Measurements from ENCODE around the gene BCAR1. TPM values are rescaled to one million over a fixed set of nuclear protein-coding genes. Genes with fewer than 3 reads are reported as not detected.
"Not testable (repeated sequence)": the region's sequence is repeated elsewhere in the genome, so short reads cannot be mapped to it uniquely, and the experiment has no call there.

BCAR1 gene
- total and polyA plus RNA-seq, 5 donors from 2014 or later = 0.27 to 0.44 (median 0.38) TPM; not detected in 2

DNA sequence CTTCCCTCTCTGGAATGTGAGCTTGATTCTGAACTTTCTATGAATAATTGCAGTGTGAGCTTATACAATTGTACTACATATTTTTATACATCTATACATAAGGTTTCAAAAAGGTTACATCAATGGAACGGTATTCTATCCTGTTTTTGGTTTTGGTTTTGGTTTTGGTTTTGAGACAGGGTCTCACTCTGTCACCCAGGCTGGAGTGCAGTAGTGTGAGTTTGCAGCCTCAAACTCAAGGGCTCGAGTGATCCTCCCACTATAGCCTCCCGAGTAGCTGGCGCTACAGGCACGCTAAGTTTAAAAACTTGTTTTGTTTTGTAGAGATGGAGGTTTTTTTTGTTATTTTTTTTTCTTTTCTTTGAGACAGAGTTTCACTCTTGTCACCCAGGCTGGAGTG is 31.6 kb downstream of the BCAR1 start:
- H3K9me3 Mint-ChIP-seq = no peaks in the 10 kb centered on the region
- H3K9me3 ChIP-seq (ENCODE audit: control insufficient read depth in 2 of 2, low read length in 2 of 2) = no peaks in the 10 kb centered on the region
- peak overlapping the region; percentile 42 for H3K27ac ChIP-seq (ENCODE audit: insufficient read depth, low read length, poor library complexity, severe bottlenecking)
- no peaks in the 10 kb centered on the region for H3K36me3 ChIP-seq (ENCODE audit: control insufficient read depth, insufficient read depth, low read length)
- no peaks in the 10 kb centered on the region for H3K4me1 ChIP-seq (ENCODE audit: control insufficient read depth, insufficient read depth, low read length, poor library complexity, severe bottlenecking)
- DNase-seq = peak in 2 of 3 donors; percentile 37 to 75
- peak; percentile 66 to 74 for ATAC-seq (ENCODE audit: low read depth in 2 of 2)
- H3K27me3 ChIP-seq (ENCODE audit: control insufficient read depth, insufficient read depth, low read length) = no peaks in the 10 kb centered on the region
- peak overlapping the region; percentile 94 to 98 (median 97) for H3K27ac Mint-ChIP-seq
- H3K27me3 Mint-ChIP-seq = no peaks in the 10 kb centered on the region
- H3K4me3 Mint-ChIP-seq = peak overlapping the region; percentile 67 to 91 (median 90)
- peak overlapping the region; percentile 87 for H3K4me3 ChIP-seq (ENCODE audit: low read depth, low read length)
- peaks cover 0 to 19% (median 5%) of the 10 kb centered on the region in 4 donors for H3K4me1 Mint-ChIP-seq
- no peaks in the 10 kb centered on the region for H3K36me3 Mint-ChIP-seq

DNA sequence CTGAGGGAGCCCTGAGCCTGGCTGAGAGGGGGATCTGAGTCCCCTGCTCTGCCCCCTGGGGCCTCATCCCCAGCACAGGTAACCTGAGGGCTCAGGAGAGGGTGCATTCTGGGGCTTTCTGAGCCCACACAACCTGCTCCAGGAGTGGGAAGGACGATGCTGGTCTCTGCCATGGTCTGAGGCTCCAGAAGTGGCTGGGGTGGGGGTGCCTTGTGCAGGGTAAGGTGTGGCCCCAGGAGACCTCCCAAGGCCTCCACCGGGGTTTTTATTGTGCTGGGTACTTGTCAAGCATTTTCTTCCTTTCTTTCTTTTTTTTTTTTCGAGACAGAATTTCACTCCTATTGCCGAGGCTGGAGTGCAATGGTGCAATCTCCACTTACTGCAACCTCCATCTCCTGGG is 32.3 kb downstream of the BCAR1 start:
- Histone ChIP-seq H3K27ac (ENCODE audit: insufficient read depth, low read length, poor library complexity, severe bottlenecking) (peak overlapping the region; percentile 42), H3K27me3 (ENCODE audit: control insufficient read depth, insufficient read depth, low read length) (no peaks in the 10 kb centered on the region), H3K36me3 (ENCODE audit: control insufficient read depth, insufficient read depth, low read length) (no peaks in the 10 kb centered on the region), H3K4me1 (ENCODE audit: control insufficient read depth, insufficient read depth, low read length, poor library complexity, severe bottlenecking) (no peaks in the 10 kb centered on the region), H3K9me3 (ENCODE audit: control insufficient read depth in 2 of 2, low read length in 2 of 2) (no peaks in the 10 kb centered on the region), H3K4me3 (ENCODE audit: low read depth, low read length) (no peak overlapping the region)
- DNase-seq (no peak), ATAC-seq (ENCODE audit: low read depth in 2 of 2) (no peak)
- Mint-ChIP-seq H3K27ac (peak overlapping the region; percentile 79 to 97 (median 94)), H3K36me3 (no peaks in the 10 kb centered on the region), H3K27me3 (no peaks in the 10 kb centered on the region), H3K4me3 (no peak overlapping the region), H3K4me1 (peaks cover 0 to 19% (median 5%) of the 10 kb centered on the region in 4 donors), H3K9me3 (no peaks in the 10 kb centered on the region)

DNA sequence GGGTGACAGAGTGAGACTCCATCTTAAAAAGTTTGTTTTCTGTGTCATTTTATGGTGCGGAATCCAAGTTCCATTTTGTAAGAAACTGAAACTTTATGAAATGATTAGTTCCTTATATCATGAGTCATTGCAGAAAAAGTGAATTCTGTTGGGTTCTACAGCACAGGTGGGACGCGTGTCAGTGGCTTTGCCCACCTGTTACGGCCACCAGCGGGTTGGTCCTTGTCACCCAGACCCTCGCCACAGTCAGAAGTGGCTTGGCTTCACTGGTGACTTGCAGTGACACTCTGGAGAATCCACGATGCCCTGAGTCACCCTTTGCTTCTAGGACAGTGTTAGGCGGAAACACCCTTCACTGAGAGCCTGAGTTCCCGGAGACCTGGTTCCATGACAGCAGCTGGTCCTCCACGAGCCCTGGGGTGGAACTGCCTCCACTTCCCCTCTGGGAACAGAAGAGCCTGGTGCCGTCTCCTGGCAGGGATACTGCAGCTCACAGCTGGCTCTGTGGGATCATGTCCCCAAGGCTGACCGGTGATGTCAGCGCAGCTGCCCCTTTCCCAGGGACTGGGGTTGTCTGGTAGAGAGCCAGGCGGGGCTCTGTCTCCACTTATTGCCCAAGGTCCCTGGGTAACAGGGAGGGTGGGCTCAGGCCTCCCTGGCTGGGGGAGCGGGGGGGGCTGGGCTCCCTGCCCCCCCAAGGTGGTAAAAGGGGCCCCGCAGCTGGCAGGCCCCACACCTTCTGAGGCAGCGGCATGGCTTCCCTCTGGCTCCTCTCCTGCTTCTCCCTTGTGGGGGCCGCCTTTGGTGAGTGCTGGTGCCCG is 33.0 kb downstream of the BCAR1 start, which contains the start of gene CTRB1:
Gene CTRB1, plus strand, starts transcription at position 733 of the 821 bp plus-strand sequence. Its CDS starts 20 bp downstream, at position 753.
- Histone ChIP-seq H3K4me3 (ENCODE audit: low read depth, low read length) (peak within 1 kb of the TSS; percentile 87), H3K27me3 (ENCODE audit: control insufficient read depth, insufficient read depth, low read length) (no peaks in the 10 kb centered on the region), H3K27ac (ENCODE audit: insufficient read depth, low read length, poor library complexity, severe bottlenecking) (peak within 1 kb of the TSS; percentile 42), H3K9me3 (ENCODE audit: control insufficient read depth in 2 of 2, low read length in 2 of 2) (no peaks in the 10 kb centered on the region), H3K36me3 (ENCODE audit: control insufficient read depth, insufficient read depth, low read length) (no peaks in the 10 kb centered on the region), H3K4me1 (ENCODE audit: control insufficient read depth, insufficient read depth, low read length, poor library complexity, severe bottlenecking) (no peaks in the 10 kb centered on the region)
- Mint-ChIP-seq H3K27ac (peak within 1 kb of the TSS; percentile 94 to 98 (median 97)), H3K4me3 (peak within 1 kb of the TSS; percentile 67 to 91 (median 90)), H3K9me3 (no peaks in the 10 kb centered on the region), H3K27me3 (no peaks in the 10 kb centered on the region), H3K4me1 (peaks cover 0 to 19% (median 5%) of the 10 kb centered on the region in 4 donors), H3K36me3 (no peaks in the 10 kb centered on the region)
- ATAC-seq (ENCODE audit: low read depth in 2 of 2) (no peak), DNase-seq (no peak)

DNA sequence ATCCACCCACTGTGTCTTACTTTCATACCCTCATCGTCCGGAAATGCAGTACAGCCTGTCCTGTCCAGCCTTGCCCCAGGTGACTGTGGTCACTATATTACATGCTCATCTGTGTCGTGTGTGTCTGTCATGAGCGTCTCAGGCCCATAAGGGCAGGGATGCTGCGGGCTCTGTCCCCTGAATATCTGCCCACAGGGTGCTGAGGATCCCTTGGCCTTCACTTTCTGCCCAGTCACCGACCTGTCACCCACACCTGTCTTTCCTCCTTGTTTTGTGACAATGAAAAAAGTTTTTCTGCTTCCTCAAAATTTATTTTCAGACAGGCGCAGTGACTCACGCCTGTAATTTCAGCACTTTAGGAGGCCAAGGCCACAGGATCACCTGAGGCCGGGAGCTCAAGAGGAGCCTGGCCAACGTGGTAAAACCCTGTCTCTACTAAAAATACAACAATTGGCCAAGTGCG is 34.0 kb downstream of the BCAR1 start:
- Mint-ChIP-seq H3K27me3 (no peaks in the 10 kb centered on the region), H3K9me3 (no peaks in the 10 kb centered on the region), H3K4me1 (peaks cover 0 to 18% (median 5%) of the 10 kb centered on the region in 4 donors), H3K4me3 (no peak overlapping the region), H3K36me3 (no peaks in the 10 kb centered on the region), H3K27ac (no peak overlapping the region)
- Histone ChIP-seq H3K27me3 (ENCODE audit: control insufficient read depth, insufficient read depth, low read length) (no peaks in the 10 kb centered on the region), H3K9me3 (ENCODE audit: control insufficient read depth in 2 of 2, low read length in 2 of 2) (no peaks in the 10 kb centered on the region), H3K36me3 (ENCODE audit: control insufficient read depth, insufficient read depth, low read length) (no peaks in the 10 kb centered on the region), H3K4me3 (ENCODE audit: low read depth, low read length) (no peak overlapping the region), H3K4me1 (ENCODE audit: control insufficient read depth, insufficient read depth, low read length, poor library complexity, severe bottlenecking) (no peaks in the 10 kb centered on the region), H3K27ac (ENCODE audit: insufficient read depth, low read length, poor library complexity, severe bottlenecking) (no peak overlapping the region)
- DNase-seq = no peak
- ATAC-seq (ENCODE audit: low read depth in 2 of 2) = no peak

DNA sequence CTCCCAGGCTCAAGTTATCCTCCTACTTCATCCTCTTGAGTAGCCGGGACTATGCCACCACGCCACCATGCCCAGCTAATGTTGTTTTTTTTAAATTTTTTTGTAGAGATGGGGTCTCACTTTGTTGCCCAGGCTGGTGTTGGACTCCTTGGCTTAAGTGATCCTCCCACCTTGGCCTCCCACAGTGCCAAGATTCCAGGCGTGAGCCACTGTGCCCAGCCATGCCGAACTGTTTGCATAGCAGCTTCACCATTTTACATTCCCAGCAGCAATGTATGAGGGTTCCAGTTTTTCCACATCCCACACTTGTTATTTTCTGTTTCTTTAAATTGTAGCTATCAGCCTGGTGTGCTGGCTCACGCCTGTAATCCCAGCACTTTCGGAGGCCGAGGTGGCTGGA is 34.8 kb downstream of the BCAR1 start:
- H3K9me3 ChIP-seq (ENCODE audit: control insufficient read depth in 2 of 2, low read length in 2 of 2) = no peaks in the 10 kb centered on the region
- no peak overlapping the region for H3K27ac ChIP-seq (ENCODE audit: insufficient read depth, low read length, poor library complexity, severe bottlenecking)
- no peaks in the 10 kb centered on the region for H3K27me3 Mint-ChIP-seq
- no peaks in the 10 kb centered on the region for H3K9me3 Mint-ChIP-seq
- H3K36me3 ChIP-seq (ENCODE audit: control insufficient read depth, insufficient read depth, low read length) = no peaks in the 10 kb centered on the region
- no peaks in the 10 kb centered on the region for H3K4me1 ChIP-seq (ENCODE audit: control insufficient read depth, insufficient read depth, low read length, poor library complexity, severe bottlenecking)
- peak overlapping the region in 1 of 3 donors; percentile 56 for H3K27ac Mint-ChIP-seq
- no peak overlapping the region for H3K4me3 ChIP-seq (ENCODE audit: low read depth, low read length)
- no peak overlapping the region for H3K4me3 Mint-ChIP-seq
- no peak for DNase-seq
- peaks cover 0 to 14% (median 5%) of the 10 kb centered on the region in 4 donors for H3K4me1 Mint-ChIP-seq
- no peaks in the 10 kb centered on the region for H3K27me3 ChIP-seq (ENCODE audit: control insufficient read depth, insufficient read depth, low read length)
- no peaks in the 10 kb centered on the region for H3K36me3 Mint-ChIP-seq
- no peak for ATAC-seq (ENCODE audit: low read depth in 2 of 2)

DNA sequence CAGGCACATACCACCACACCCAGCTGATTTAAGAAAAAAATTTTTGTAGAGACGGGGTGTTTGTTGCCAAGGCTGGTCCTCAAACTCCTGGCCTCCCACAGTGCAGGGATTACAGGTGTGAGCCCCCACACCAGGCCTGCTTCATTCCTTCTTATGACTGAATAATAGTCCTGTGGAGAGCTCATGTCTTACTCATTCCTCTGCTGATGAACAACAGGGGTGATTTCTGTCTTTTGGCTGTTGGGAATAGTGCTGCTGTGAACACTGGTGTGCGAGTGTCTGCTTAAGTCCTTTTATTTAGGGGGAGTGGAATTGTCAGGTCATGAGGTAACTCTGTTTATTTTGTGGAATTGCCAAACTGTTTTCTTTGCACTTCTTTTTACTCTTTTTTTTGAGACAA is 35.3 kb downstream of the BCAR1 start:
- H3K9me3 Mint-ChIP-seq = no peaks in the 10 kb centered on the region
- no peak for ATAC-seq (ENCODE audit: low read depth in 2 of 2)
- Histone ChIP-seq H3K27ac (ENCODE audit: insufficient read depth, low read length, poor library complexity, severe bottlenecking) (no peak overlapping the region), H3K9me3 (ENCODE audit: control insufficient read depth in 2 of 2, low read length in 2 of 2) (no peaks in the 10 kb centered on the region), H3K27me3 (ENCODE audit: control insufficient read depth, insufficient read depth, low read length) (no peaks in the 10 kb centered on the region), H3K4me3 (ENCODE audit: low read depth, low read length) (no peak overlapping the region), H3K36me3 (ENCODE audit: control insufficient read depth, insufficient read depth, low read length) (no peaks in the 10 kb centered on the region), H3K4me1 (ENCODE audit: control insufficient read depth, insufficient read depth, low read length, poor library complexity, severe bottlenecking) (no peaks in the 10 kb centered on the region)
- no peaks in the 10 kb centered on the region for H3K36me3 Mint-ChIP-seq
- H3K4me1 Mint-ChIP-seq = peaks cover 0 to 14% (median 5%) of the 10 kb centered on the region in 4 donors
- H3K27me3 Mint-ChIP-seq = no peaks in the 10 kb centered on the region
- no peak overlapping the region for H3K27ac Mint-ChIP-seq
- DNase-seq = no peak
- no peak overlapping the region for H3K4me3 Mint-ChIP-seq

DNA sequence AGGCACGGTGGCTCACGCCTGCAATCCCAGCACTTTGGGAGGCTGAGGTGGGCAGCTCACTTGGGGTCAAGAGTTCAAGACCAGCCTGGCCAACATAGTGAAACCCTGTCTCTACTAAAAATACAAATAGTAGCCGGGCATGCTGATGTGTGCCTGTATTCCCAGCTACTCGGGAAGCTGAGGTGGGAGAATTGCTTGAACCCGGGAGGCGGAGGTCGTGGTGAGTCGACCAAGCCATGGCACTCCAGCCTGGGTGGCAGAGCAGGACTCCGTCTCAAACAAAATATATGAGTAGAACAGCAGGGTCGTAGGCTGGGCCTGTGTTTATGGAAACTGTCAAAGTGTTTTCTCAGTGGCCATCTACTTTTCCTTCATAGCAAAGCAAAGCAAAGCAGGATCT is 40.1 kb downstream of the BCAR1 start:
- not testable (repeated sequence) for ATAC-seq (ENCODE audit: low read depth in 2 of 2); H3K27ac ChIP-seq (ENCODE audit: insufficient read depth, low read length, poor library complexity, severe bottlenecking); H3K36me3 Mint-ChIP-seq; H3K4me1 ChIP-seq (ENCODE audit: control insufficient read depth, insufficient read depth, low read length, poor library complexity, severe bottlenecking); H3K27ac Mint-ChIP-seq; DNase-seq; H3K4me1 Mint-ChIP-seq; H3K4me3 Mint-ChIP-seq; H3K9me3 Mint-ChIP-seq; H3K9me3 ChIP-seq (ENCODE audit: control insufficient read depth in 2 of 2, low read length in 2 of 2); H3K4me3 ChIP-seq (ENCODE audit: low read depth, low read length); H3K36me3 ChIP-seq (ENCODE audit: control insufficient read depth, insufficient read depth, low read length); H3K27me3 Mint-ChIP-seq; H3K27me3 ChIP-seq (ENCODE audit: control insufficient read depth, insufficient read depth, low read length)

DNA sequence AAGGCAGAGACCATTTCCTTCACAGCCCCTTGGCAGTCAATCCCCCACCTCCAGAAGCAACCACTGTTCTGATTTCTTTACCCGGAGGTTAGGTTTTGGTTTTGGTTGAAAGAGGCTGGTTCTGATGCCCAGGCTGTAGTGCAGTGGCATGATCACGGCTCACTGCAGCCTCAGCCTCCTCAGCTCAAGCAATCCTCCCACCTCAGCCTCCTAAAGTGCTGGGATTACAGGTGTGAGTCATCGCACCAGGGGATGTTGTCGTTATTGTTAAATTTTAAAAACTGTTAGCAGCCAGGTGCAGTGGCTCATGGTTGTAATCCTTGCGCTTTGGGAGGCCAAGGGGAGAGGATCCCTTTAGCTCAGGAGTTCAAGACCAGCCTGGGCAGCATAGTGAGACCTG is 41.5 kb downstream of the BCAR1 start:
- Histone ChIP-seq H3K27me3 (ENCODE audit: control insufficient read depth, insufficient read depth, low read length) (no peaks in the 10 kb centered on the region), H3K4me3 (ENCODE audit: low read depth, low read length) (no peak overlapping the region), H3K27ac (ENCODE audit: insufficient read depth, low read length, poor library complexity, severe bottlenecking) (no peak overlapping the region), H3K9me3 (ENCODE audit: control insufficient read depth in 2 of 2, low read length in 2 of 2) (no peaks in the 10 kb centered on the region), H3K36me3 (ENCODE audit: control insufficient read depth, insufficient read depth, low read length) (no peaks in the 10 kb centered on the region), H3K4me1 (ENCODE audit: control insufficient read depth, insufficient read depth, low read length, poor library complexity, severe bottlenecking) (no peaks in the 10 kb centered on the region)
- no peak for ATAC-seq (ENCODE audit: low read depth in 2 of 2)
- H3K36me3 Mint-ChIP-seq = no peaks in the 10 kb centered on the region
- H3K9me3 Mint-ChIP-seq = no peaks in the 10 kb centered on the region
- no peaks in the 10 kb centered on the region for H3K4me1 Mint-ChIP-seq
- no peak overlapping the region for H3K27ac Mint-ChIP-seq
- H3K4me3 Mint-ChIP-seq = no peak overlapping the region
- DNase-seq = no peak
- H3K27me3 Mint-ChIP-seq = no peaks in the 10 kb centered on the region
